Heart right ventricle (tissue), 16 donors: ENCODE measurements around the gene MINAR2. TPM values are rescaled to one million over a fixed set of nuclear protein-coding genes. Genes with fewer than 3 reads are reported as not detected.

Experiments used
- ATAC-seq, 8 donors: fragments of 200-7000 bp; cut with Tn5 transposase; one replicate each; pipeline ENCODE4 v1.9.1; 2020; ENCODE audit warnings: mild to moderate bottlenecking in 8 of 8, moderate library complexity in 8 of 8, moderate number of reproducible peaks in 1 of 8
- DNase-seq, 2 donors: peaks; one replicate each; pipeline ENCODE4 v3.0.0-alpha.2; 2020
- H3K27ac ChIP-seq, 10 donors: fragments of 200-600 bp; sonication (generic) in 2 of 10; one replicate each; pipeline versions ENCODE4 v1.5.0 to v1.8.0; 2020 to 2022; ENCODE audit warnings: mild to moderate bottlenecking in 3 of 10
- H3K27me3 ChIP-seq, 7 donors: fragments of 200-600 bp; one replicate each; pipeline ENCODE4 v1.8.0; 2021 to 2022; ENCODE audit warnings: mild to moderate bottlenecking in 2 of 7
- H3K36me3 ChIP-seq, 9 donors: fragments of 200-600 bp; sonication (generic) in 1 of 9; one replicate each; pipeline versions ENCODE4 v1.5.0 to v1.8.0; 2020 to 2022; ENCODE audit warnings: mild to moderate bottlenecking in 2 of 9
- H3K4me1 ChIP-seq, 9 donors: fragments of 200-600 bp; sonication (generic) in 1 of 9; one replicate each; pipeline versions ENCODE4 v1.5.0 to v1.8.0; 2020 to 2022; ENCODE audit warnings: mild to moderate bottlenecking in 4 of 9
- H3K4me3 ChIP-seq, 10 donors: fragments of 200-600 bp; sonication (generic) in 2 of 10; one replicate each; pipeline versions ENCODE4 v1.5.0 to v1.8.0; 2020 to 2022; ENCODE audit warnings: mild to moderate bottlenecking in 7 of 10, moderate library complexity in 2 of 10
- H3K9me3 ChIP-seq, 11 donors: fragments of 200-600 bp in 10 of 11; sonication (generic) in 2 of 11; one replicate each; pipeline versions ENCODE4 v1.5.0 to v1.8.0; 2013 to 2022; ENCODE audit warnings: mild to moderate bottlenecking in 2 of 11, control low read depth in 1 of 11, moderate library complexity in 1 of 11
- WGBS, 2 donors: extraction: QIAGEN DNeasy Blood & Tissue Kit; methylation state at CpG; one replicate each; pipeline ENCODE4 v1.1.7; 2013; ENCODE audit warnings: inconsistent platforms in 1 of 2; 5-methylcytosine and 5-hydroxymethylcytosine counted together
- intact Hi-C, 10 donors: fragments of 100-400 bp; cut with DNase I; formaldehyde crosslinking; loops; one replicate each; pipeline versions ENCODE4 v1.11.1 to v1.14.2; 2022
- polyA plus RNA-seq, 2 donors: library from polyadenylated mRNA; stranded (reverse); fragments of 200-250 nt; gene quantifications; one replicate each; pipeline ENCODE4 v1.2.3, GENCODE V29; 2013
- total RNA-seq, 10 donors: library from RNA; stranded (reverse); fragmentation: NEBNext Ultra II Directional in 3 of 10; extraction: Animal tissue kit (Norgen Biotek cat#: 25700) in 3 of 10; gene quantifications; one replicate each; pipeline versions ENCODE4 v1.2.1 to v1.2.4, GENCODE V29; 2021 to 2023
- TF ChIP-seq, protein P1 (sequence below), 9 donors: fragments of 200-600 bp; sonication (generic) in 2 of 9; IDR thresholded peaks; one replicate each; pipeline versions ENCODE4 v1.5.0 to v1.8.0; 2021 to 2022; ENCODE audit warnings: antibody characterized with exemption in 9 of 9, mild to moderate bottlenecking in 5 of 9, moderate library complexity in 1 of 9
- donor health status: Arrhythmogenic right ventricular cardiomyopathy.
- donor health status: ischemic (EF 13 %, LVEDD 7.1; RV severe dilation, severe dysfunction).
- donor health status: healthy with polysubstance abuse.
- donor health status: DM: no; HTN: yes; CAD: no.
- donor health status: DM: no; HTN: no; CAD: no.
- donor health status: ischemic (EF 25% LVEDD 6.9; RV normal size, moderate dysfunction).
- donor health status: ischemic (EF 25% LVEDD 5.7; RV mildly dilated, moderate dysfunction).
- donor health status: healthy.
- donor health status: DM: yes; HTN: yes; CAD: no.
- donor health status: Ischemic cardiomyopathy.
- donor health status: ischemic (EF 35%, LVEDD 5.7; RV mildly dilated, moderate dysfunction).
- donor health status: nonischemic (EF 11% LVEDD 7.7; RV severe dilation, severe dysfunction).
- donor health status: DM: yes; HTN: yes; CAD: no.
- donor health status: PGD.
- donor health status: ischemic (EF 29% LVEDD 5.4; RV normal size, mild dysfunction).
- donor health status: nonischemic (EF 23%, LVEDD 6.1; RV moderate dilation, normal function).

Gene MINAR2
- total and polyA plus RNA-seq, 12 donors: 0.01 TPM; not detected in 11

DNA sequence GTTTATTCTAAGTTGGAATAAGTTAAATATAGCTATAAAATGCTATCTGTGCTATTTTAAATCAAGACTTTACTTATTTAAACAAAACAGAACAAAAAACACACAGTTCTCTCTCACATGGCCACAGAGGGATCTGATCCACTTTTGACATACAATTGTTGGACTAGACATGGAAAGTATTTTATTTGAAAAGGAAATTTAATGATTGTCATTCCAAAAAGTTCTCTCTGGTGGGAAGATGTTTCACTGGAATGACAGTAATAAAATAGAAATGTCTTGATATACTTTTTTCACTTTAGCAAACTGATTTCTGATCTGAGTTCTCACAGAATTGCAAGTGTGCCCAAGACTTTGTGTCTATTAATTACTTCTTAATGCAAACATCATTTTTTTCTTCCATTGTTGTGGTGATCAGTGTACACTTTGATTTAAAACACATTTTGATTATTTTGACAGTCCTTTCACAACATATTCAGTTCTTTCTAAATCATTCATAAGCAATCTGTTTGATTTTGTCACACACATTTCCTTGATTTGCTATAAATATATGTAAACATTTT, 30.1 kb upstream of the MINAR2 start:
- H3K4me3 ChIP-seq: no peak overlapping the region
- H3K27ac ChIP-seq: no peak overlapping the region
- intact Hi-C loops: no loop called here
- H3K4me1 ChIP-seq: no peaks in the 10 kb centered on the region
- DNase-seq (no peak), ATAC-seq (no peak)
- H3K36me3 ChIP-seq: no peaks in the 10 kb centered on the region
- no peaks in the 10 kb centered on the region for H3K9me3 ChIP-seq
- no peaks in the 10 kb centered on the region for H3K27me3 ChIP-seq
- TF ChIP-seq, protein P1, sequence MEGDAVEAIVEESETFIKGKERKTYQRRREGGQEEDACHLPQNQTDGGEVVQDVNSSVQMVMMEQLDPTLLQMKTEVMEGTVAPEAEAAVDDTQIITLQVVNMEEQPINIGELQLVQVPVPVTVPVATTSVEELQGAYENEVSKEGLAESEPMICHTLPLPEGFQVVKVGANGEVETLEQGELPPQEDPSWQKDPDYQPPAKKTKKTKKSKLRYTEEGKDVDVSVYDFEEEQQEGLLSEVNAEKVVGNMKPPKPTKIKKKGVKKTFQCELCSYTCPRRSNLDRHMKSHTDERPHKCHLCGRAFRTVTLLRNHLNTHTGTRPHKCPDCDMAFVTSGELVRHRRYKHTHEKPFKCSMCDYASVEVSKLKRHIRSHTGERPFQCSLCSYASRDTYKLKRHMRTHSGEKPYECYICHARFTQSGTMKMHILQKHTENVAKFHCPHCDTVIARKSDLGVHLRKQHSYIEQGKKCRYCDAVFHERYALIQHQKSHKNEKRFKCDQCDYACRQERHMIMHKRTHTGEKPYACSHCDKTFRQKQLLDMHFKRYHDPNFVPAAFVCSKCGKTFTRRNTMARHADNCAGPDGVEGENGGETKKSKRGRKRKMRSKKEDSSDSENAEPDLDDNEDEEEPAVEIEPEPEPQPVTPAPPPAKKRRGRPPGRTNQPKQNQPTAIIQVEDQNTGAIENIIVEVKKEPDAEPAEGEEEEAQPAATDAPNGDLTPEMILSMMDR (IDR thresholded peaks at IDR 0.05): no peak

DNA sequence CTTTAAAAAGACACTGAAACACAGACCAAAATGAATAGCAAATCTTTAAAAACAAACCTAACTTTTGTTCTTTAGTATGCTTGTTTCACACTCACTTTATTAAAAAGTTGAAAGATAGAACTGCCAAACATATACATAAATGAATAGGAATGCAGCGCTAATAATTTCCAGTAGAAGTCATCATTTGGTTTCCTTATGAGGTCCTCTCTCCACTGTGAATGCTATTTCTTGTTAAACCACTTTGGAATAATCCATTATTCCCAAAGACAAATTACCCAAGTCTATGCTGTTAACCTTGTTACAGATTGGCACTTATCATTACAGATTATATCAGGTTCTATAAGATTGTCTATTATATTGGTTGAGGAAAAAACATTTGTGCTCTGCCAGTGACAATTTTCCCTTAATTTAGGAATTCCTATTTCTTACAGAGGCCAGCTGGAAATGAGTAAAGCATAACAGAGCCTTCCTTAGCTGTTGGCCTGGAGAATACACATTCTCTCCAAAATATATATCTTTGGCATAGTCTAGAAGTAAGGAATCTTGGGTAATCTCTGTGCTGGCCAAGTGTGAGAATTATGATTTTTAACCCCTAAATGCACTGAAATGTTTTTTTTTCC, 29.3 kb upstream of the MINAR2 start:
- H3K36me3 ChIP-seq: no peaks in the 10 kb centered on the region
- ATAC-seq (no peak), DNase-seq (no peak)
- intact Hi-C loops: no loop called here
- TF ChIP-seq, protein P1 (IDR thresholded peaks at IDR 0.05): no peak
- H3K27me3 ChIP-seq: no peaks in the 10 kb centered on the region
- no peak overlapping the region for H3K27ac ChIP-seq
- H3K9me3 ChIP-seq: no peaks in the 10 kb centered on the region
- H3K4me3 ChIP-seq: no peak overlapping the region
- WGBS, 2 donors: 82 to 84% methylated on average over 1 of the region's 1 CpG
- no peaks in the 10 kb centered on the region for H3K4me1 ChIP-seq

DNA sequence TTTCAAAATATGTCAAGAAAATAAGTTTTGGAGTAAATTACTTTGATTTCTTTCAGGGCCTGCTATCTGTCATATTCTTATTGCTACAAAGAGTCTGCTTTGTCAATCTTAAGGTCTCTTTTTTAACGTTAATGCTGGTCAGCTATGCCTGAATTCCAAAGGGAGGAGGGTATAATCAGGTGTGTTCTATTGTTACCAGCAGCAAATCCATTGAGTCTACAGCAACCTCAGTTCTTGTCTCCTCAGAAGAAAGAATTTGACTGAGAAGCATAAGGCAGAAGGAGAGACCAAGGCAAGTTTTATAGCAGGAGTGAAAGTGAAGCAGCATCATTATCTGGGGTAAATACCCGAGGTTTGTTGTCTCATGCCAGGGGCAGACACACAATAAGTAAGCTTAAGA, 23.7 kb upstream of the MINAR2 start:
- Histone ChIP-seq H3K4me3 (no peak overlapping the region), H3K36me3 (no peaks in the 10 kb centered on the region), H3K27ac (no peak overlapping the region), H3K9me3 (no peaks in the 10 kb centered on the region), H3K4me1 (no peaks in the 10 kb centered on the region), H3K27me3 (no peaks in the 10 kb centered on the region)
- 35 to 39% methylated on average over 2 of the region's 2 CpGs for WGBS, 2 donors
- no peak for DNase-seq
- no peak for ATAC-seq
- TF ChIP-seq, protein P1 (IDR thresholded peaks at IDR 0.05): no peak
- intact Hi-C loops: no loop called here

DNA sequence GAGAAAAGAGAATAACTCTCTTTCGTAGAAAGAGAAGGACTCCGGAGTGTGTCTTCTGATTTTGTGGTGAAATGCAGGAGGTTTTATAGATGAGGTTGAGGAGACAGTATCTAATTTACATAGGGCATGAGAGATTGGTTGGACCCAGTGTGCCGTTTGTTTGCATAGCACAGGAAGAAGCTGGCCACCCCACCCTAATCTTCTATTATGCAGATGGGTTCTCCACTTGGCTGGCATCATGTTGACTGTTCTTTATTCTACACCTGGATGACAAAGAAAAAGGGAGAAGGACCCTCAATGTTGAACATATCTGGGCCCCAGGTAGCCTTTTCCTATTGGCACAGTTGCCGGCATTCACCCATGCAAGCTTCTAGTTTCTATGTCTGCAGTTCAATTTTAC, 23.2 kb upstream of the MINAR2 start:
- WGBS, 2 donors: 92 to 93% methylated on average over 4 of the region's 4 CpGs
- ATAC-seq: no peak
- Histone ChIP-seq H3K9me3 (no peaks in the 10 kb centered on the region), H3K4me3 (no peak overlapping the region), H3K27ac (no peak overlapping the region), H3K36me3 (no peaks in the 10 kb centered on the region), H3K27me3 (no peaks in the 10 kb centered on the region), H3K4me1 (no peaks in the 10 kb centered on the region)
- TF ChIP-seq, protein P1 (IDR thresholded peaks at IDR 0.05): no peak
- intact Hi-C loops: no loop called here
- no peak for DNase-seq
